Right ventricle myocardium inferior (tissue), 1 donor: ENCODE measurements around the gene NSD1. TPM values are rescaled to one million over a fixed set of nuclear protein-coding genes. Genes with fewer than 3 reads are reported as not detected.
"Not testable (repeated sequence)": the region's sequence is repeated elsewhere in the genome, so short reads cannot be mapped to it uniquely, and the experiment has no call there.

ENCODE experiments used
- ATAC-seq: fragments of 200-7000 bp; cut with Tn5 transposase; one replicate; pipeline ENCODE4 v1.9.1; 2020; ENCODE audit warnings: mild to moderate bottlenecking, moderate library complexity
- DNase-seq: peaks from one replicate; pipeline ENCODE4 v3.0.0; 2021; ENCODE audit errors: missing footprints
- intact Hi-C: fragments of 100-400 bp; cut with DNase I; formaldehyde crosslinking; loops from one replicate; pipeline ENCODE4 v1.11.0; 2022
- total RNA-seq: library from RNA; stranded (reverse); fragmentation: NEBNext Ultra II Directional; extraction: Animal tissue kit (Norgen Biotek cat#: 25700); gene quantifications from one replicate; pipeline ENCODE4 v1.2.1, GENCODE V29; 2021
- donor health status: DM: no; HTN: yes; CAD: no; lungs with severe emphysema.

Gene NSD1
- total RNA-seq, 1 donor from 2014 or later, result 36.1 TPM

DNA sequence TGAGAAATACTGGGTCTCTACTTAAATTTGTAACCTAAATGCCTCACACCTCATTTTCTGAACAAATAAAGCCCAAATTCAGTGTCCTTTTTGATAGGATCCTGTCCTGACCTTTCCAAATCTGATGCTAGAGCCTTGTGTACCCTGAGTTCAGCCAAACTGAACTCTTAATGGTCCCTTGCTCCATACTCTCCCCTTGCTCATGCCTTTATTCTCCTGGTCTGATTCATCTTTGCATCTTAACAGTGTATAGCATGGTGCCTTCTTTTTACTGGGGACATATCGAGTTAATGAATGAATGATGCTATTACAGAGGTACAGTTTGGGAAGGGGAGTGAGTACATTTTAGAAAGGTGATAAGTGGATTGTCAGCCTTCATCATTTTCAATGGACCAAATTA is 9.2 kb downstream of the NSD1 start:
- intact Hi-C loops, result no loop called here
- no peak for DNase-seq
- ATAC-seq, result no peak

DNA sequence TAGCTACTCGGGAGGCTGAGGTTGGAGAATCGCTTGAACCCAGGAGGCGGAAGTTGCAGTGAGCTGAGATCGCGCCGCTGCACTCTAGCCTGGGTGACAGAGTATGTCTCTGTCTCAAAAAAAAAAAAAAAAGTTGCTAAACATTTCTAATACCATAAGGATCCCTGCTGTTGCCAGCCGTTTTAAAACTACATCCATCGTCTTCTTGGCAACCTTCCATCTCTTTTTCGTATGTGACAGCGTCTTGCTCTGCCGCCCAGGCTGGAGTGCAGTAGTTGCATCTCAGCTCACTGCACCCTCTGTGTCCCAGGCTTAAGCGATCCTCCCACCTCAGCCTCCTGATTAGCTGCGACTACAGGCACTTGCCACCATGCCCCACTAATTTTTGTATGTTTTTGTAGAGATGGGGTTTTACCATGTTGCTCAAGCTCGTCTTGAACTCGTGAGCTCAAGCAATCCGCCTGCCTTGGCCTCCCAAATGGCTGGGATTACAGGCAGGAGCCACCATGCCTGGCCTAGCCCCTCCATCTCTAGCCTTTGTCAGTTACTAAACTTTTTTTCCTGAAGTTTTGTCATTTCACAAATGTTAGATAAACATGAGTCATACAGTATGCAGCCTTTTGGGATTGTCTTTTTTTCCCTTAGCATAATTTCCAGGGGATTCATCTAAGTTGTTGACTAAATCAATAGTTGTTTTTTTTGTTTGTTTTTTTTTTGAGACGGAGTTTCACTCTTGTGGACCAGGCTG is 13.5 kb downstream of the NSD1 start:
- no peak for ATAC-seq
- intact Hi-C loops, result no loop called here

GRCh38 chr5:177150061-177150460 is 16.5 kb downstream of the NSD1 start:
- ATAC-seq, intact Hi-C loops, DNase-seq: not testable (repeated sequence)

More for the DNA sequence above, 13.5 kb downstream of the NSD1 start:
- no peak for DNase-seq

GRCh38 chr5:177154003-177154643 is 20.6 kb downstream of the NSD1 start:
- intact Hi-C loops, result no loop called here
- no peak for ATAC-seq

GRCh38 chr5:177162379-177162778 is 28.8 kb downstream of the NSD1 start:
- ATAC-seq (no peak), DNase-seq (no peak)
- intact Hi-C loops, result no loop called here

More at GRCh38 chr5:177154003-177154643, 20.6 kb downstream of the NSD1 start:
- no peak for DNase-seq

- ATAC-seq (no peak), DNase-seq (no peak)
- intact Hi-C loops, result no loop called here
Observed at GRCh38 chr5:177163500-177163899, 29.9 kb downstream of the NSD1 start.

DNA sequence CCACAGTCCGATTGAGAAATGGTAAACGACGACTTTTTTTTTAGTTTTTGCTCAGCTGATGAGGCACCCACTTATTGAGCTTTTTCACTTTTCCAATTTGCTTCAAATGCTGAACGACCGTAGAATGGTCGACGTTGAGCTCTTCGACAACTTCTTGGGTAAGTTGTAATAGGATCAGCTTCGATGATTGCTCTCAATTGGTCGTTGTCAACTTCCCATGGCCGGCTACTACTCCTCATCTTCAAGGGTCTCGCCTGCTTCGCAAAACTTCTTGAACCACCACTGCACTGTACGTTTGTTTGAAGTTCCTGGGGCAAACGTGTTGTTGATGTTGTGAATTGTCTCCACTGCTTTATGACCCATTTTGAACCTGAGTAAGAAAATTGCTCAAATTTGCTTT is 35.7 kb downstream of the NSD1 start:
- ATAC-seq (no peak), DNase-seq (no peak)
- intact Hi-C loops, result no loop called here

DNA sequence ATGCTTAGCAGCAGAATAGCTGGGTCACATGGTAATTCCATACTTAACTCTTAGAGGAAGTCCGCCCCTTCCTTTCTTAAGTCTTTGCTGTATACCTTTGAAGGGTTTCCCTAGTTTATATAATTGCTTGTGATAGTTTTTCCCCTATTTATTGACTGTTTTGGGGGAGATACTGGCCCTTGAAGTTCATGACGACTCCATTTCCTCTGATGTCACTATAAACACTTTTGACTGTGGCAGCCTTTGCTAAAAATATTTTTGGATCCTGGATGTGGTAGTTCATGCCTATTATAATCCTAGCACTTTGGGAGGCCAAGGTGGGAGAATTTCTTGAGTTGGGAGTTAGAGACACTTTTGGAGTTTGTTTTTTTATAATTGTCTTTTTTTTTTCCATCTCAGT is 38.4 kb downstream of the NSD1 start:
- ATAC-seq (no peak), DNase-seq (no peak)
- intact Hi-C loops, result no loop called here

DNA sequence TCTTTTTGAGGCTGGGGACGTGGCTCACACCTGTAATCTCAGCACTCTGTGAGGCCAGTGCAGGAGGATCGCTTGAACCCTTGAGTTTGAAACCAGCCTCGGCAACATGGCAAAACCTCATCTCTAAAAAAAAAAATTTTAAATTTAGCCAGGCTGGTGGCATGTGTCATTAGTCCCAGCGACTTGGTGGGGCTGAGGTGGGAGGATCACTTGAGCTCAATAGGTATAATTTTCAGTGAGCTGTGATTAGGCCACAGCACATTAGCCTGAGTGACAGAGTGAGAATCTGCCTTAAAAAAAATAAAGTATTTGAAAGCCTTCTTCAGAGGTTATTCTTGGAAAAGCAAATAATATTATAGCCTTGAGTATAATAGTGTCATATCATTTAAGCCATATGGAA is 41.8 kb downstream of the NSD1 start:
- ATAC-seq, result no peak

DNA sequence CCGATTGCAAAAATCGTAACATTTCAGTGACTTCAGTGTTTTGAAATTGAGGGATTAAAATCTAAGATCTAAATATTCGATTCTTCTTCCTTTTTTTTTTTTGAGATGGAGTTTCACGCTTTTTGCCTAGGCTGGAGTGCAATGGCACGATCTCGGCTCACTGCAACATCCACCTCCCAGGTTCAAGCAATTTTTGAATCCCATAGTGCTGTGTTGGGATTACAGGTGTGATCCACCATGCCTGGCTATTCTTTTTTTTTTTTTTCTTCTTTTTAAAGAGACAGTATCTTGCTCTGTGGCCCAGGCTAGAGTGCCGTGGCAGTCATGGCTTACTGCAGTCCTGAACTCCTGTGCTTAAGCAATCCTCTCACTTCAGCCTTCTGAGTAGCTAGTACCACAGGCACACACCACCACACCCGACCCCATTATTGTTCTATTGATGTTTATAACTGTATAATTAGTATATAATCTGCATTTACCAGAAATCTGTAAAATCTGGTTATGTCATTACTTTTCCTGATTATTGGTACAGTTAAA is 42.7 kb downstream of the NSD1 start:
- no peak for ATAC-seq
- intact Hi-C loops, result no loop called here
- DNase-seq, result no peak

More for the DNA sequence above, 41.8 kb downstream of the NSD1 start:
- no peak for DNase-seq
- intact Hi-C loops, result no loop called here

- DNase-seq, intact Hi-C loops, ATAC-seq: not testable (repeated sequence)
Observed at GRCh38 chr5:177177847-177178437, 44.4 kb downstream of the NSD1 start.

GRCh38 chr5:177178733-177179304 is 45.2 kb downstream of the NSD1 start:
- ATAC-seq, result no peak
- no peak for DNase-seq
- intact Hi-C loops, result no loop called here

DNA sequence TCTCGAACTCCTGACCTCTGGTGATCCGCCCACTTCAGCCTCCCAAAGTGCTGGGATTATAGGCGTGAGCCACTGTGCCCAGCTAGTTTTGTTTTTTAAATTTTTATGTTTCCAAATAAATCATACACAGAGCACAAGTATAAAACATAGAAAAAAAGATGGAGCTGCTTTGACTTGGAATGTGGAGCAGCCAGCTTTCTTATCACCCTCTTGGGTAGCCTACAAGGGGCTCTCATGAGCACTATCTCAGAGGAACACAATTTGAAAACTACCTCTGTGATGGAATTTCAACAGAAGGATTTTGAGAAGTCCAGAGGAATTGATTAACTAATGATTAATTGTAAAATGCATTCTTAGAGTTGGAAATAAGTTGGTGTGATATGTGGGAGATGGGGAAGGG is 45.9 kb downstream of the NSD1 start:
- no peak for ATAC-seq
- intact Hi-C loops, result no loop called here
- no peak for DNase-seq

DNA sequence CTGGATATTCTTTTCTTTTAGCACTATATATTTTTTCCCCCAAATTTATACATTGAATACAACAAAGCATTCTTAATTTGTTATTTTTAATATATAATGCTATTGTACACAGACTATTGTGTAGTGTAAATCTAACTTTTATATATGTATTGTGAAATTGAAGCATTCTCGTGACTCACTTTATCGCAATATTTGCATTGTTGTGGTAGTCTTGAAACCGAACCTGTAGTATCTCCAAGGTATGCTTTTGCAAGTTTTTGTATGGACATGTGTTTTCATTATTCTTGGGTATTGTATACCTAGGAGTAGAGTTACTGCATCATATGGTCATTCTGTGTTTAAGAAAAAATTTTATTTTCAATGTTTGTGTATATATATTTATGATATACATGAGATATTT is 49.6 kb downstream of the NSD1 start:
- no peak for ATAC-seq
- no peak for DNase-seq
- intact Hi-C loops, result no loop called here

GRCh38 chr5:177183766-177184360 is 50.3 kb downstream of the NSD1 start:
- intact Hi-C loops, result no loop called here
- ATAC-seq, result no peak
- DNase-seq, result no peak

GRCh38 chr5:177185993-177186392 is 52.4 kb downstream of the NSD1 start:
- DNase-seq, result no peak
- intact Hi-C loops, result no loop called here
- ATAC-seq, result no peak

- DNase-seq (no peak), ATAC-seq (no peak)
- intact Hi-C loops, result no loop called here
Observed at GRCh38 chr5:177186645-177187044, 53.1 kb downstream of the NSD1 start.

DNA sequence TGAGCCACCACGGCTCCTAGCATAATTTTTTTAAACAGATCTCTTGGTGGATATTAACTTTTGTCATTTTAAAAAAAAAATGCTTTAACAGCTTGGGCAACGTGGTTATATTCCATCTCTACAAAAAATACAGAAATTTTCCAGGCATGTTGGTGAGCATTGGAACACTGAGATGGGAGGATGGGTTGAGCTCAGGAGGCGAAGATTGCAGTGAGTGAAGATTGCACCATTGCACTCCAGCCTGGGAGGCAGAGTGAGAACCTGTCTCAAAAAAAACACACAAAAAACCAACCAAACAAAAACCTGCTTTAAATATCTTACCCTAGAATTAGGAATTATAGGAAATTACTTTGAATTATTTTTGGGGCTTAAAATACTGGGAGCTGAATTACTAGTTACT is 55.2 kb downstream of the NSD1 start:
- no peak for DNase-seq
- intact Hi-C loops, result no loop called here
- ATAC-seq, result no peak

DNA sequence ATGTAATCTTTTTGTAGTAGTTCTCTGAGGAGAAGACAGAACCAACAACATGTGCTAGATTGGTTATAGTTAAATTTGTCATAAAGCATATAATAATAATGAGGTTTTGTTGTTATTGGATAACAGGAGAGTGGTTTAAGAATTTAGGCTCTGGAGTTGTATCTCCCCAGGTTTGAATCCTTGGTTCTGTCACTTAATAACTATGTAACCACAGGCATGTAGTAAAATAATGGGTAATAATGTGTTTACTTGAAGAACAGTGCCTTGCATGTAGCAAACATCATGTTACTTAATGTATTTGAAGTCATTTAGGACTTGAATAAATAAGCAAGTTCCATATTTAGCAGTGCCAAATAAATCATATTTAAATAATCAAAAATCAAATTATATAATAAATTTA is 55.8 kb downstream of the NSD1 start:
- intact Hi-C loops, result no loop called here
- ATAC-seq, result no peak

More for the DNA sequence above, 55.8 kb downstream of the NSD1 start:
- no peak for DNase-seq
